ENCODE measurements around the gene KCNAB1. TPM values are rescaled to one million over a fixed set of nuclear protein-coding genes. Genes with fewer than 3 reads are reported as not detected.

KCNAB1 gene
- total and polyA plus RNA-seq, 2 donors (not counting 1 experiment from before 2014, with no cell fraction given): 0.03 to 0.33 TPM

GRCh38 chr3:156575641-156576040 lies 455.3 kb downstream of the KCNAB1 start:
- no peak for TF ChIP-seq EZH2 (IDR thresholded peaks at IDR 0.05; ENCODE audit: low read length, missing control alignments)
- no peak for TF ChIP-seq CTCF (conservative IDR thresholded peaks at IDR 0.05 in 1 of 2, IDR thresholded peaks at IDR 0.05 in 1 of 2; ENCODE audit: low read depth in 1 of 2, low read length in 2 of 2)
- DNase-seq (ENCODE audit: low read depth in 2 of 2): no peak
- no peaks in the 10 kb centered on the region for H3K79me2 ChIP-seq (ENCODE audit: control insufficient read depth, insufficient read depth, low read length)

GRCh38 chr3:156576051-156576450 lies 455.7 kb downstream of the KCNAB1 start:
- H4K20me1 ChIP-seq (ENCODE audit: control insufficient read depth, extremely low read depth, insufficient read depth, low read length): no peaks in the 10 kb centered on the region
- H3K4me1 ChIP-seq (ENCODE audit: control insufficient read depth, extremely low read depth, insufficient read depth, low read length): no peaks in the 10 kb centered on the region
- no peak overlapping the region for H3K27ac ChIP-seq (ENCODE audit: insufficient read depth, low read length)
- H2AFZ ChIP-seq (ENCODE audit: low read length): no peak overlapping the region
- H3K4me3 ChIP-seq (replicated peaks in 1 of 4; ENCODE audit: control extremely low read depth in 1 of 4, insufficient read depth in 1 of 4, low read depth in 3 of 4, low read length in 4 of 4): no peak overlapping the region
- H3K79me2 ChIP-seq (ENCODE audit: control insufficient read depth, insufficient read depth, low read length): no peaks in the 10 kb centered on the region
- no peaks in the 10 kb centered on the region for H3K9me3 ChIP-seq (ENCODE audit: control insufficient read depth, insufficient read depth, low read depth, low read length)
- H3K27me3 ChIP-seq (ENCODE audit: control insufficient read depth, insufficient read depth, low read length): no peaks in the 10 kb centered on the region
- TF ChIP-seq EZH2 (IDR thresholded peaks at IDR 0.05; ENCODE audit: low read length, missing control alignments): no peak
- TF ChIP-seq CTCF (conservative IDR thresholded peaks at IDR 0.05 in 1 of 2, IDR thresholded peaks at IDR 0.05 in 1 of 2; ENCODE audit: low read depth in 1 of 2, low read length in 2 of 2): no peak
- H3K4me2 ChIP-seq (ENCODE audit: extremely low read depth, insufficient read depth, low read length): no peak overlapping the region
- no peak overlapping the region for H3K9ac ChIP-seq (ENCODE audit: insufficient read depth, low read length)
- H3K36me3 ChIP-seq (ENCODE audit: control insufficient read depth, insufficient read depth, low read length): no peaks in the 10 kb centered on the region
- no peak for DNase-seq (ENCODE audit: low read depth in 2 of 2)

More at GRCh38 chr3:156575641-156576040, 455.3 kb downstream of the KCNAB1 start:
- no peak overlapping the region for H3K27ac ChIP-seq (ENCODE audit: insufficient read depth, low read length)
- H3K9ac ChIP-seq (ENCODE audit: insufficient read depth, low read length): no peak overlapping the region
- H3K9me3 ChIP-seq (ENCODE audit: control insufficient read depth, insufficient read depth, low read depth, low read length): no peaks in the 10 kb centered on the region
- no peak overlapping the region for H2AFZ ChIP-seq (ENCODE audit: low read length)
- no peaks in the 10 kb centered on the region for H4K20me1 ChIP-seq (ENCODE audit: control insufficient read depth, extremely low read depth, insufficient read depth, low read length)
- no peak overlapping the region for H3K4me2 ChIP-seq (ENCODE audit: extremely low read depth, insufficient read depth, low read length)
- H3K4me1 ChIP-seq (ENCODE audit: control insufficient read depth, extremely low read depth, insufficient read depth, low read length): no peaks in the 10 kb centered on the region
- H3K27me3 ChIP-seq (ENCODE audit: control insufficient read depth, insufficient read depth, low read length): no peaks in the 10 kb centered on the region
- H3K4me3 ChIP-seq (replicated peaks in 1 of 4; ENCODE audit: control extremely low read depth in 1 of 4, insufficient read depth in 1 of 4, low read depth in 3 of 4, low read length in 4 of 4): no peak overlapping the region
- H3K36me3 ChIP-seq (ENCODE audit: control insufficient read depth, insufficient read depth, low read length): no peaks in the 10 kb centered on the region

- H3K36me3 ChIP-seq (ENCODE audit: control insufficient read depth, insufficient read depth, low read length): no peaks in the 10 kb centered on the region
- no peak overlapping the region for H3K4me2 ChIP-seq (ENCODE audit: extremely low read depth, insufficient read depth, low read length)
- H3K4me1 ChIP-seq (ENCODE audit: control insufficient read depth, extremely low read depth, insufficient read depth, low read length): no peaks in the 10 kb centered on the region
- DNase-seq (ENCODE audit: low read depth in 2 of 2): peak in 1 of 2 donors; percentile 16
- H3K27ac ChIP-seq (ENCODE audit: insufficient read depth, low read length): no peak overlapping the region
- H4K20me1 ChIP-seq (ENCODE audit: control insufficient read depth, extremely low read depth, insufficient read depth, low read length): no peaks in the 10 kb centered on the region
- TF ChIP-seq EZH2 (IDR thresholded peaks at IDR 0.05; ENCODE audit: low read length, missing control alignments): no peak
- TF ChIP-seq CTCF (conservative IDR thresholded peaks at IDR 0.05 in 1 of 2, IDR thresholded peaks at IDR 0.05 in 1 of 2; ENCODE audit: low read depth in 1 of 2, low read length in 2 of 2): no peak
- no peaks in the 10 kb centered on the region for H3K79me2 ChIP-seq (ENCODE audit: control insufficient read depth, insufficient read depth, low read length)
- no peaks in the 10 kb centered on the region for H3K27me3 ChIP-seq (ENCODE audit: control insufficient read depth, insufficient read depth, low read length)
- no peak overlapping the region for H3K9ac ChIP-seq (ENCODE audit: insufficient read depth, low read length)
- no peak overlapping the region for H2AFZ ChIP-seq (ENCODE audit: low read length)
- H3K9me3 ChIP-seq (ENCODE audit: control insufficient read depth, insufficient read depth, low read depth, low read length): no peaks in the 10 kb centered on the region
- H3K4me3 ChIP-seq (replicated peaks in 1 of 4; ENCODE audit: control extremely low read depth in 1 of 4, insufficient read depth in 1 of 4, low read depth in 3 of 4, low read length in 4 of 4): no peak overlapping the region
Measured at GRCh38 chr3:156576651-156577348, 456.4 kb downstream of the KCNAB1 start.

All from fibroblast of lung (primary cell).